Osteoblast (primary cell): ENCODE measurements around the gene BBX. TPM values are rescaled to one million over a fixed set of nuclear protein-coding genes. Genes with fewer than 3 reads are reported as not detected.

ENCODE experiments used
- DNase-seq: peaks from one replicate; pipeline ENCODE4 v3.0.0; 2011; ENCODE audit warnings: low spot score, mixed read lengths; ENCODE audit not compliant: insufficient read length; ENCODE audit errors: missing footprints
- H2AFZ ChIP-seq: 2 replicates; pipeline ENCODE4 v1.6.0; 2011; ENCODE audit warnings: mild to moderate bottlenecking, low read length
- H3K27ac ChIP-seq: 2 replicates; pipeline ENCODE4 v1.5.1; 2011; ENCODE audit warnings: mild to moderate bottlenecking, low read depth, low read length, moderate library complexity
- H3K27me3 ChIP-seq: 2 replicates; pipeline ENCODE4 v1.6.0; 2012; ENCODE audit warnings: mild to moderate bottlenecking, control low read depth, inconsistent platforms, low read length, moderate library complexity; ENCODE audit not compliant: insufficient read depth
- H3K36me3 ChIP-seq: 2 replicates; pipeline ENCODE4 v1.5.1; 2011; ENCODE audit warnings: mild to moderate bottlenecking, low read length, control low read depth, moderate library complexity; ENCODE audit not compliant: insufficient read depth
- H3K4me1 ChIP-seq: 2 replicates; pipeline ENCODE4 v1.5.1; 2011; ENCODE audit warnings: mild to moderate bottlenecking, low read length, control low read depth, moderate library complexity; ENCODE audit not compliant: insufficient read depth
- H3K4me2 ChIP-seq: 2 replicates; pipeline ENCODE4 v1.6.0; 2011; ENCODE audit warnings: mild to moderate bottlenecking, low read length; ENCODE audit not compliant: insufficient read depth
- H3K4me3 ChIP-seq: fragments of 200-600 bp; sonication (generic); 3 replicates; pipeline ENCODE4 v1.5.1; 2012; ENCODE audit warnings: mild to moderate bottlenecking, low read length, inconsistent platforms; ENCODE audit not compliant: insufficient read depth
- H3K79me2 ChIP-seq: 2 replicates; pipeline ENCODE4 v1.6.0; 2012; ENCODE audit warnings: mild to moderate bottlenecking, low read length, control low read depth, inconsistent platforms; ENCODE audit not compliant: insufficient read depth
- H3K9me3 ChIP-seq: 2 replicates; pipeline ENCODE4 v1.5.1; 2011; ENCODE audit warnings: low read depth, low read length, control low read depth
- H4K20me1 ChIP-seq: 2 replicates; pipeline ENCODE4 v1.6.0; 2012; ENCODE audit warnings: mild to moderate bottlenecking, low read length, control low read depth; ENCODE audit not compliant: insufficient read depth
- total RNA-seq: library from RNA; depleted of rRNA; stranded (reverse); fragments of >200 nt; gene quantifications from 2 replicates; pipeline ENCODE4 v1.2.3, GENCODE V29; 2012
- TF ChIP-seq, protein P1 (sequence below): IDR thresholded peaks from 2 replicates; pipeline ENCODE4 v1.5.1; 2011; ENCODE audit warnings: mild to moderate bottlenecking, low read depth, low read length, moderate library complexity; ENCODE audit errors: extremely low read depth

The BBX gene
- total RNA-seq, 1 donor: 66.6 TPM

DNA sequence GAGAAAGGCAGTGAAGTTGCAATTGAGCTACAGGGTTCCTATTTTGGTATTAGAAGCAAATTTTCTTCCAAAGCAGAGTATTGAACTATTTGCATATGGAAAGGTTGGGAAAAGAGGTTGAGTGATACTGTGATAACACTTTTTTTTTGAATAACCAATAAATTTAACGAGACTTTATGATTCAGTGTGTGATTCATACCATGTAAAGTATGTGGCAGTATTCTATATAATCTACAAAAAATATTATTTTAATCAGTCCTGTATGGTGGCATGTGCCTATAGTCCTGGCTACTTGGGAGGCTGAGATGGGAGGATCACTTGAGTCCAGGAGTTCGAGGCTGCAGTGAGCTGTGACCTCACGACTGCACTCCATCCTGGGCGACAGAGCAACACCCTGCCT is 206.9 kb downstream of the BBX start:
- Histone ChIP-seq H3K4me3 (no peak overlapping the region), H3K4me1 (no peaks in the 10 kb centered on the region), H3K27ac (no peak overlapping the region), H3K36me3 (peaks cover 13% of the 10 kb centered on the region), H4K20me1 (no peaks in the 10 kb centered on the region), H3K79me2 (no peaks in the 10 kb centered on the region), H3K4me2 (no peak overlapping the region), H3K9me3 (no peaks in the 10 kb centered on the region), H3K27me3 (no peaks in the 10 kb centered on the region), H2AFZ (no peak overlapping the region)
- no peak for DNase-seq
- TF ChIP-seq, protein P1, sequence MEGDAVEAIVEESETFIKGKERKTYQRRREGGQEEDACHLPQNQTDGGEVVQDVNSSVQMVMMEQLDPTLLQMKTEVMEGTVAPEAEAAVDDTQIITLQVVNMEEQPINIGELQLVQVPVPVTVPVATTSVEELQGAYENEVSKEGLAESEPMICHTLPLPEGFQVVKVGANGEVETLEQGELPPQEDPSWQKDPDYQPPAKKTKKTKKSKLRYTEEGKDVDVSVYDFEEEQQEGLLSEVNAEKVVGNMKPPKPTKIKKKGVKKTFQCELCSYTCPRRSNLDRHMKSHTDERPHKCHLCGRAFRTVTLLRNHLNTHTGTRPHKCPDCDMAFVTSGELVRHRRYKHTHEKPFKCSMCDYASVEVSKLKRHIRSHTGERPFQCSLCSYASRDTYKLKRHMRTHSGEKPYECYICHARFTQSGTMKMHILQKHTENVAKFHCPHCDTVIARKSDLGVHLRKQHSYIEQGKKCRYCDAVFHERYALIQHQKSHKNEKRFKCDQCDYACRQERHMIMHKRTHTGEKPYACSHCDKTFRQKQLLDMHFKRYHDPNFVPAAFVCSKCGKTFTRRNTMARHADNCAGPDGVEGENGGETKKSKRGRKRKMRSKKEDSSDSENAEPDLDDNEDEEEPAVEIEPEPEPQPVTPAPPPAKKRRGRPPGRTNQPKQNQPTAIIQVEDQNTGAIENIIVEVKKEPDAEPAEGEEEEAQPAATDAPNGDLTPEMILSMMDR: no peak

DNA sequence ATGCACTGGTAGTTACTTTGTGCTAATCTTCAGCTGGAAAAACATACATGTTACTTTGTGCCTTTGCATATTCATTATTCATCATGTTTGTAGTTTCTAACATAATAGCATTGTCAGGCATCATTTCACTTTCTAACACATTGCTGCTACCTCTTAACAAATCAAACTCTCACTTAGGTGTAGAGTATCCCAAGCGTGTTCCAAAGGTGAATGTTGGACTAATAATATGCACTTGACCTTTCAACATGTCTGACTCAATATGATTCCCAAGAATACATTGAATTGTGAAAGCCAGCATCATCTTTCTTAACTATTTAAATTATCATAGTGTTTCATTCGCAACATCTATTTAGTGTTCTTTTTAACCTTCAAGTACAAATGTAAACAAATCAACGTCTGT is 211.6 kb downstream of the BBX start:
- no peak for DNase-seq
- no peak overlapping the region for H3K27ac ChIP-seq
- H3K79me2 ChIP-seq: no peaks in the 10 kb centered on the region
- no peak overlapping the region for H3K4me3 ChIP-seq
- H3K4me2 ChIP-seq: no peak overlapping the region
- no peaks in the 10 kb centered on the region for H3K9me3 ChIP-seq
- H4K20me1 ChIP-seq: no peaks in the 10 kb centered on the region
- TF ChIP-seq, protein P1: no peak
- no peak overlapping the region for H2AFZ ChIP-seq
- H3K27me3 ChIP-seq: no peaks in the 10 kb centered on the region
- H3K4me1 ChIP-seq: no peaks in the 10 kb centered on the region
- peaks cover 7% of the 10 kb centered on the region for H3K36me3 ChIP-seq

DNA sequence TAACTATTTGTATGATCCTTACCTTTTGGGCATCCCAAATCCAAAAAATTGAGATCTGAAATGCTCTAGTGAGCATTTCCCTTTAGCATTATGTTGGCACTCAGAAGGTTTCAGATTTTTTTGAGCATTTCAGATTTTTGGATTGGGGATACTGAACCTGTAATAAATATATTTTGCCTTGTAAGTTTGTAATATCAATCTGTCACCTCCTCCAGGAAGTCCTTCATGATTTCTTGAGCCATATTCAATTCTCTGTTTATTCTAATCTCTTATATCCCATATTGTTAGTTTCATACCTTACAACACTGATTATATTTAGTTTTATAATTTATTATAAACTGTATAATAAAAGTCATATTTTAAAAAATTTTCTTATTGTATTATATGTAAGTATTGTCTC is 215.2 kb downstream of the BBX start:
- TF ChIP-seq, protein P1: no peak
- Histone ChIP-seq H3K9me3 (no peaks in the 10 kb centered on the region), H3K27ac (no peak overlapping the region), H2AFZ (no peak overlapping the region), H3K36me3 (no peaks in the 10 kb centered on the region), H3K4me2 (no peak overlapping the region), H3K79me2 (no peaks in the 10 kb centered on the region), H3K4me3 (no peak overlapping the region), H4K20me1 (no peaks in the 10 kb centered on the region), H3K4me1 (no peaks in the 10 kb centered on the region), H3K27me3 (no peaks in the 10 kb centered on the region)
- DNase-seq: no peak

DNA sequence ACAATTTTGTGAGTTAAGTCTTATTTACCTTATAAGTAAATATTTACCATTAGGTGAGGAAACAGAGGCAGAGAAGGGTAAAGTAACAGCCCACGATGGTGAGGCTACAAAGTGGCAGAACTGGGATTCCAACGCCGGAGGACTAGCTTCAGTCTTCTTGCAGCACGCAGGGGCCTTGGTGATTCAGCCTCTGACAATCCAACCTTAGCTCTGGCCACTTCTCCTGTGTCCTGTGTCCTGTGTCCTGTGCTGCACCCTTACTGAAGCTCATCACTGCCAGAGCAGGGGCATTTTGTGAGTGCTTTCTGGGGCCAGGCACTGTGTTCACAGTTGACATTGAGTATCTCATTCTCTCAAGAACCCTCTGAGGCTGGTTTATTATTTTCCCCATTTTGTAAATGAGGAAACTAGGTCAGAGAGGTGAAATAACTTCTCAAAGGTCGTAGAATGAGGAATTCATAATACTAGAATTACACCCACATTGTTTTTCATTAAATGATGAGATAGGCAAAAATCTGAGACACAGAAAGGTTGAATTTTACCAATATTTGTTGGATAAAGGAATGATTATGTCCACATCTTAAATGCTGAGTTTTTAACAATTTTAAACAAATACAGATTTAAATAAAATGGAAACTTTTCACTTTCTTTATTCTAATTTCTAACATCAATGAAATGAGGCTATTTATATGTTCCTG is 215.9 kb downstream of the BBX start:
- peak; percentile 19 for DNase-seq
- H3K36me3 ChIP-seq: no peaks in the 10 kb centered on the region
- H3K27me3 ChIP-seq: no peaks in the 10 kb centered on the region
- no peaks in the 10 kb centered on the region for H4K20me1 ChIP-seq
- no peak overlapping the region for H2AFZ ChIP-seq
- no peaks in the 10 kb centered on the region for H3K9me3 ChIP-seq
- no peak overlapping the region for H3K27ac ChIP-seq
- H3K4me1 ChIP-seq: no peaks in the 10 kb centered on the region
- H3K79me2 ChIP-seq: no peaks in the 10 kb centered on the region
- TF ChIP-seq, protein P1: no peak
- H3K4me2 ChIP-seq: no peak overlapping the region
- H3K4me3 ChIP-seq: no peak overlapping the region
